NB4 (cell line): Measurements from ENCODE around the gene COA1.

Experiments used
- DNase-seq: peaks from one replicate; pipeline ENCODE4 v3.0.0; 2010; ENCODE audit warnings: low read depth
- H3K4me3 ChIP-seq: one replicate; pipeline ENCODE4 v1.5.1; 2011; ENCODE audit warnings: mild to moderate bottlenecking, low read depth, low read length, moderate library complexity
- CTCF ChIP-seq: IDR thresholded peaks from one replicate; pipeline ENCODE4 v1.5.1; 2012; ENCODE audit warnings: low read depth, low read length
- MAX ChIP-seq: IDR thresholded peaks from 2 replicates; pipeline ENCODE4 v1.6.1; 2011; ENCODE audit warnings: low read depth, low read length
- MYC ChIP-seq: IDR thresholded peaks from 2 replicates; pipeline ENCODE4 v1.6.1; 2011; ENCODE audit warnings: low read depth, low read length
- POLR2A ChIP-seq: IDR thresholded peaks from 2 replicates; pipeline ENCODE4 v1.6.1; 2011; ENCODE audit warnings: mild to moderate bottlenecking; ENCODE audit not compliant: insufficient read length; ENCODE audit errors: extremely low read depth

Gene COA1

DNA sequence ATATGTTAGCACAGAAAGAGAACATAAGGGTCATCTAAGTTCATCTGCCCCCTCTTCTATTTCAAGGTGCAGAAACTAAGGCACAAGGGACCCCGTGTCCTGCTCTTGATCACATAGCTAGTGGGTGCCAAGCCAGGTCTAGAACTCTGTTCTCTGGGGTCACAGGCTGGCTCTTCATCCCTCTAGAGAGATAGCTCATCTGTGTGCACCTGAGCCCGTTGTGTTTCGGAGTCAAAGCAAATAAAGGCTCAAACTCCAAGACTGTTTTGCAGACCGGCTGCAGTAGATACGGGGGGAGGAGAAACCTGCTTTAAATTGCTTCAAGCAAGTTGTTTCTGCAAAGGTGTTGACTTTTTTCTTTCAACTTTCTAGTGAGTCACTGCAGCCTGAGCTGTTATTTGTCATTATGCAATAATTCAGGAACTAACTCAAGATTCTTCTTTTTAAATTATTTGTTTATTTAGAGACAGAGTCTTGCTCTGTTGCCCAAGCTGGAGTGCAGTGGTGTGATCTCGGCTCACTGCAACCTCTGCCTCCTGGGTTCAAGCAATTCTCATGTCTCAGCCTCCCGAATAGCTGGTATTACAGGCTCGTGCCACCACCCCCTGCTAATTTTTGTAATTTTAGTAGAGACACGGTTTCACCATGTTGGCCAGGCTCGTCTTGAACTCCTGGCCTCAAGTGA is 35.6 kb upstream of the COA1 start:
- H3K4me3 ChIP-seq: no peak overlapping the region
- DNase-seq: peak; percentile 34
- no peak for TF ChIP-seq MAX
- TF ChIP-seq POLR2A: no peak
- no peak for TF ChIP-seq MYC
- no peak for TF ChIP-seq CTCF

DNA sequence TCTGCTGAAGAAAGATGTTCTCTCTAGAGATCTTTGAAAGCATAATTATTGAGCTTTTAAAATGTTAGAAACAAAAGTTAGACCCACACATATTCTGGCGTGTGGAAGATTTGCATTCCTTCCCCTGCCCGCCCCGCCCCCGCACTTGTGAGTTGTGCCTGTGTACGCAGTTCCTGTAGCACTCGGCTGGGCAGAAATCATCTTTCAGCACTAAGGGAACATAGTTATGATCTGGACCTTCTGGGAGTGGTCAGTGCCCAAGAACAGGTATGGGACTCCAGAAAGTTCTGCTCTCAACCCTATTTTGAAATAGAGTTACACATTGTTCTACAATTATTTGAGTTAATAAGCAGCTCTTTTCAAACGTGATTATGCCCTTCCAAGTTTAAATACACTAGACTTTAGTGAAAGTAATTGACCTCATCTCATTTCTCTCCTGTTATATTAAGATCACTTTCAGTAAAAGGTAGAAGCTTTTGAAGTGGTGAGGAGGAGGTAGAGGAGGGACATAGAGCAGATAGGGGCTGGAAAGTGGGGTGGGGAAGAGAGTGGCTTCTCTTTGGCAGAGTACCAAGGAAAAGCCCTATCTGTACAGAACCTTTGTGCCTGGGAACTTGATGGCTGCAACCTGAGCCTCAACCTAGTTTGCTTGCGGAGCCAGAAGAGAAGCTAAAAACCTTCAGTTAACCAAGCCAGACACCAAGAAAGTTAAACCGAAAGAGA is 34.9 kb upstream of the COA1 start:
- DNase-seq: no peak
- TF ChIP-seq MAX (no peak), MYC (no peak), CTCF (no peak), POLR2A (no peak)
- no peak overlapping the region for H3K4me3 ChIP-seq

DNA sequence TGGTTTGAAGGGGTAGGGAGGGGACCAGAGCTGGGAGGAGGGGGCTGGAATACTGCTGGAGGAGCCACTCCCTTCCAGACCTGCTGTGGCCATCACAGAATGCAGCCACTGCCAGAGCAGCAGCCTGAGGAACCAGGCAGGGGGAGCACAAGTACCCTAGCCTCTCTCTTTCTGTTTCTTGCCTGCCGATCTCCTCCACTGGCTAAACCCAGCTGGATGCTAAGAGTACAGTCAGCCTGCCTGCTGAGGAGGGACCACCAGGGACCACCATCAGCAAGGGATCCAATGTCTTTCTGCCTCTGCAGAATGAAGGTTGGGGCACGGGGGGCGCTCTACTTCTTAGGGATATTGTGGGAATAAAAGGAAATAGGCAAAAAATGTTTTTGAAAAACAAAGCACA is 33.9 kb upstream of the COA1 start:
- no peak for TF ChIP-seq MYC
- no peak for TF ChIP-seq CTCF
- no peak for TF ChIP-seq POLR2A
- TF ChIP-seq MAX: no peak
- DNase-seq: no peak
- no peak overlapping the region for H3K4me3 ChIP-seq

- no peak for DNase-seq
- TF ChIP-seq CTCF: no peak
- TF ChIP-seq POLR2A: no peak
- no peak for TF ChIP-seq MYC
- no peak for TF ChIP-seq MAX
- H3K4me3 ChIP-seq: no peak overlapping the region
Observed at GRCh38 chr7:43761938-43762692, 32.8 kb upstream of the COA1 start.

DNA sequence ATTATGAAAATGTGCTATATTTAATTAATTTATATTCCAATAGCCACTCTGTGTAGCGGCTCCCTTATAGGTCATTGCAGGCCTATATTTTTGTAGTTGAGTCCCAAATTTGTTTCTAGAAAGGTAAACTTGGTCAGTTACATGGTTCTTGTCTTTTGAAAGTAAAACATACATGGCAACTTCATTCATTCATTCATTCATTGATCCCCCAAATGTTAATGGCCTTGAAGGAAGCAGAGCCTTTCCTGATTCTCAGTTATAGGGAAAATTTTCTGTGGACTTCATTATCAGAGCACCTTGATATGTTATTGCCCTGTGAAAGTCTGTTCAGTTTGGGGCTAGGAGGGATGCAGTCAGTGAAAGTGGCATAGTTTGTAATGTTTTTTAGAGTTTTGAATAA is 32.1 kb upstream of the COA1 start:
- TF ChIP-seq MYC: no peak
- TF ChIP-seq CTCF: no peak
- no peak for TF ChIP-seq POLR2A
- TF ChIP-seq MAX: no peak
- no peak overlapping the region for H3K4me3 ChIP-seq
- DNase-seq: no peak
